MM.1S (cell line): Measurements from ENCODE around the gene CNTNAP2.

ENCODE experiments used
- CTCF ChIP-seq: fragments of 300-600 bp; sonication (generic); IDR thresholded peaks from 2 replicates; pipeline ENCODE4 v1.5.1; 2016; ENCODE audit warnings: antibody characterized with exemption, low read length, mixed read lengths
- EZH2 ChIP-seq: fragments of 300-600 bp; sonication (generic); optimal IDR thresholded peaks from 2 replicates; pipeline ENCODE3; 2017; ENCODE audit warnings: low read depth, mild to moderate bottlenecking, antibody characterized with exemption, low read length, mixed read lengths

- TF ChIP-seq CTCF (no peak), EZH2 (no peak)
Measured at GRCh38 chr7:147279514-147279913, 1162.9 kb downstream of the CNTNAP2 start.
